PC-9 (cell line): ENCODE results near the gene SLC4A2.

Experiments used
- CTCF ChIP-seq: fragments of 200-600 bp; sonication (generic); conservative IDR thresholded peaks from 2 replicates; pipeline ENCODE4 v1.6.1; 2017; ENCODE audit warnings: mixed run types, antibody characterized with exemption, mild to moderate bottlenecking, moderate library complexity
- EZH2 ChIP-seq: fragments of 200-600 bp; sonication (generic); IDR thresholded peaks from 2 replicates; pipeline ENCODE4 v1.8.0; 2017; ENCODE audit warnings: antibody characterized with exemption, low read depth

GRCh38 chr7:151115836-151116418, 56.5 kb downstream of the SLC4A2 start:
- no peak for TF ChIP-seq EZH2
- no peak for TF ChIP-seq CTCF
